SJSA1 (cell line): ENCODE data around the gene CYS1. TPM values are rescaled to one million over a fixed set of nuclear protein-coding genes. Genes with fewer than 3 reads are reported as not detected.

ENCODE experiments used
- DNase-seq, 2 experiments: peaks; one replicate each; pipeline ENCODE4 v3.0.0-alpha.2; 2015 to 2020; ENCODE audit warnings: low spot score in 2 of 2, low read depth in 1 of 2
- H3K27ac ChIP-seq: fragments of 250-450 bp; sonication (Bioruptor Pico); 2 replicates; pipeline ENCODE4 v1.5.1; 2020; ENCODE audit warnings: mild to moderate bottlenecking, moderate library complexity
- H3K27me3 ChIP-seq: fragments of 250-450 bp; sonication (Bioruptor Pico); replicated peaks from 2 replicates; pipeline ENCODE4 v1.5.1; 2020; ENCODE audit warnings: mild to moderate bottlenecking, moderate library complexity
- H3K36me3 ChIP-seq: fragments of 250-450 bp; sonication (Bioruptor Pico); 2 replicates; pipeline ENCODE4 v1.5.1; 2020; ENCODE audit warnings: mild to moderate bottlenecking
- H3K4me1 ChIP-seq: fragments of 250-450 bp; sonication (Bioruptor Pico); replicated peaks from 2 replicates; pipeline ENCODE4 v1.6.1; 2021; ENCODE audit warnings: mild to moderate bottlenecking
- H3K4me3 ChIP-seq: fragments of 250-450 bp; sonication (Bioruptor Pico); 2 replicates; pipeline ENCODE4 v1.5.1; 2020; ENCODE audit warnings: mild to moderate bottlenecking
- H3K9me3 ChIP-seq: fragments of 250-450 bp; sonication (Bioruptor Pico); replicated peaks from 2 replicates; pipeline ENCODE4 v1.5.1; 2020; ENCODE audit warnings: mild to moderate bottlenecking
- total RNA-seq: library from RNA; depleted of rRNA; stranded (reverse); fragments of >200 nt; shearing (Covaris generic); gene quantifications from 2 replicates; pipeline ENCODE4 v1.2.3, GENCODE V29; 2014

Gene CYS1
- total RNA-seq, 1 experiment from 2014 or later: 21.3 TPM

GRCh38 chr2:10085668-10086059 lies 5.5 kb upstream of the CYS1 start:
- H3K36me3 ChIP-seq: no peaks in the 10 kb centered on the region
- 0 out of 2 replicates have a peak, but pooled peaks cover 9% of the 10 kb centered on the region for H3K27me3 ChIP-seq

DNA sequence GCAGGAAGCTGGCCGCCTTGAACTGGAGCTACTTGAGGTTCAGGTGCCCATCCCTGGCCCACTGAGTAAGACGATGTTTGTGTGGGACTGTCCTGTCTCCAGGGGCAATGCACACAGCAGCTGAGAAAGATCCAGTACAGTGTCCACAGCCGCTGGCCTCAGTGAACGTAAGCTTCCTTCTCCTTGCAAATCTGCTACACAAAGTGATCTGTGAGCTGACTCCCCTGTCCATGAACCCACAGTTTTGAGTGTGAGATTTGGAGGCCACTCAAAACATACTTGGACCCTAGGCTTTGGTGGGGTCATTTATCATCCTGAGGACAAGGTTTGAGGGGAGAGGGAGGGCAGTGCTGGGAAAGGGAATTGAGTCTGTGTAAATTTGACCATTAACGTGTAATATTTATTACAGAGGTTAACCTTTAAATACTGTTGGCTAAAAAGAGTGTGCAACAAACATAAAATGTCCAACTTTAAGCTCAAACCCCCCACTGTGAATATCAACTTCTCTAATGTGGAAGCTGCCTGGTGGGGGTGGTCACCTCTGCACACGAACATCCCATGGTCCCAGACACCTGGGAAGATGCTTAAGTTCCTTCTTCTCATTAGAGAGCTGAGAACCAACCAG lies 4.9 kb upstream of the CYS1 start:
- Histone ChIP-seq H3K4me1 (peaks cover 15% of the 10 kb centered on the region), H3K4me3 (no peak overlapping the region), H3K9me3 (no peaks in the 10 kb centered on the region), H3K36me3 (no peaks in the 10 kb centered on the region), H3K27ac (no peak overlapping the region), H3K27me3 (0 out of 2 replicates have a peak, but pooled peaks cover 9% of the 10 kb centered on the region)
- DNase-seq: no peak

More at GRCh38 chr2:10085668-10086059, 5.5 kb upstream of the CYS1 start:
- Histone ChIP-seq H3K9me3 (no peaks in the 10 kb centered on the region), H3K4me1 (peaks cover 12% of the 10 kb centered on the region), H3K4me3 (no peak overlapping the region), H3K27ac (no peak overlapping the region)
- no peak for DNase-seq

DNA sequence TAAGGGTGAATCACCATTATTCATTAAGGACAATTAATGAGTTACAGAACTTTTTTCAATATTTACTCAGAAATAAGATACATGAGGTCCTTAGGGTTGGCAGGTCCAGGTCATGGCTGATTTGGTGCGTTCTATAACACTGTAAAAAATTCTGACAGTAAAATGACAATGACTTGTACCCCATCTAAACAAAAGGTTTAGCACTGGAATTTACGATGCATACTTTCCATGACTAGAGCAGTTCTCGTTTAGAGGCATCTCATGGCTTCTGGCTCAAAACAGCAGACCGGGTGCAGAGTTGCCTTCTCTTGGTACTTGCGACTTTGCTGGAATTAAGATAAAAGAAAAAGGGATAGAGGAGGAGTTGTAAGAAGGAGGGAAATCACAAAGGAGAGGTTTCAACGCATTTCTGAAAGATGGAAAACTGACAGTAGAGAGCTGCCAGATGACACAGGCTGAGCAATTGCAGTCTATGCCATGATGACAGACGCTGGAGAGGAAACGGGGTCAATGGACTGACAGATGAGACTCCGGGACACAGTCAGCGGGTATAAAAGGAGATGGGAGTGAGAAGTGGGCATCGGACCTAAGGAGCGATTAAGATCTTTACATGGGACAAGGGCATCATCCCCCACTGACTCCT lies 4.1 kb upstream of the CYS1 start:
- no peak for DNase-seq
- Histone ChIP-seq H3K9me3 (no peaks in the 10 kb centered on the region), H3K27me3 (0 out of 2 replicates have a peak, but pooled peaks cover 4% of the 10 kb centered on the region), H3K27ac (no peak overlapping the region), H3K4me3 (no peak overlapping the region), H3K36me3 (no peaks in the 10 kb centered on the region; the same call in 1 of the 2 replicates), H3K4me1 (peaks cover 20% of the 10 kb centered on the region)

DNA sequence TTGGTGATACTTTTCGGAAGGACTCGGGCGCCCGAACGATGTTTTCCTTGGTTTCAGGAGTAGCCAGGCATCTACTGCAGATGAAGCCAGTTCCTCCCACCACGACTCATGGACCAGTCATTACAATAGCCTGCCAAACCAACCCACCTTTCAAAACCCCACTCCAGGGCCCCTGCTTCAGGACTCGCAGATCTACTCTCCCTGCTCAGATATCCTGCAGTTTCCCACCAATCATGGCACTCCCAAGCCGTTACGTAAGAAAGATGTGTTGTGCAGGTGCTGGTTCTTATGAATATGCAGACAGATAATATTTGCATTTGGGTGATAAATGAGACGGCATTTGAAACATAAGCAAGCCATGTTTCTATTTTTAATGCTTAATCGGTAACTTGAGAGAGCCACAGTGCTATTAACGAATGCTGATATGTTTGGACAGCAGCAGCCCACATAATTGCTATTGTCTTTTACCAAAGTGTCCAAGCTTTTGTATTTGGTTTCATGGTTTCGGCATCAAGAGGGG lies 3.5 kb upstream of the CYS1 start:
- H3K4me3 ChIP-seq: no peak overlapping the region
- DNase-seq: no peak
- H3K4me1 ChIP-seq: peaks cover 26% of the 10 kb centered on the region
- no peaks in the 10 kb centered on the region; the same call in 1 of the 2 replicates for H3K36me3 ChIP-seq
- 0 out of 2 replicates have a peak, but pooled peaks cover 4% of the 10 kb centered on the region for H3K27me3 ChIP-seq
- H3K27ac ChIP-seq: no peak overlapping the region
- no peaks in the 10 kb centered on the region for H3K9me3 ChIP-seq

- Histone ChIP-seq H3K4me3 (no peak overlapping the region), H3K36me3 (peaks cover 3% of the 10 kb centered on the region; the same call in 1 of the 2 replicates), H3K27me3 (0 out of 2 replicates have a peak, but pooled peaks cover 4% of the 10 kb centered on the region), H3K4me1 (peaks cover 32% of the 10 kb centered on the region), H3K9me3 (no peaks in the 10 kb centered on the region), H3K27ac (no peak overlapping the region)
- no peak for DNase-seq
Observed at GRCh38 chr2:10083046-10083445, 2.8 kb upstream of the CYS1 start.

GRCh38 chr2:10080536-10081304 lies 509 bp upstream of the CYS1 start:
- peak in 1 of 2 experiments; percentile 54 for DNase-seq
- peak overlapping the region; percentile 86 for H3K4me3 ChIP-seq
- H3K36me3 ChIP-seq: peaks cover 3% of the 10 kb centered on the region; the same call in 1 of the 2 replicates
- H3K9me3 ChIP-seq: no peaks in the 10 kb centered on the region
- H3K4me1 ChIP-seq: peaks cover 32% of the 10 kb centered on the region
- 0 out of 2 replicates have a peak, but pooled peaks cover 4% of the 10 kb centered on the region for H3K27me3 ChIP-seq
- H3K27ac ChIP-seq: peak overlapping the region; percentile 71

- Histone ChIP-seq H3K4me3 (peak overlapping the region; percentile 86), H3K9me3 (no peaks in the 10 kb centered on the region), H3K4me1 (peaks cover 31% of the 10 kb centered on the region), H3K27me3 (0 out of 2 replicates have a peak, but pooled peaks cover 2% of the 10 kb centered on the region), H3K27ac (peak overlapping the region; percentile 59), H3K36me3 (peaks cover 3% of the 10 kb centered on the region; the same call in 1 of the 2 replicates)
- DNase-seq: peak in 1 of 2 experiments; percentile 73
Observed at GRCh38 chr2:10079266-10079869, 843 bp downstream of the CYS1 start.

DNA sequence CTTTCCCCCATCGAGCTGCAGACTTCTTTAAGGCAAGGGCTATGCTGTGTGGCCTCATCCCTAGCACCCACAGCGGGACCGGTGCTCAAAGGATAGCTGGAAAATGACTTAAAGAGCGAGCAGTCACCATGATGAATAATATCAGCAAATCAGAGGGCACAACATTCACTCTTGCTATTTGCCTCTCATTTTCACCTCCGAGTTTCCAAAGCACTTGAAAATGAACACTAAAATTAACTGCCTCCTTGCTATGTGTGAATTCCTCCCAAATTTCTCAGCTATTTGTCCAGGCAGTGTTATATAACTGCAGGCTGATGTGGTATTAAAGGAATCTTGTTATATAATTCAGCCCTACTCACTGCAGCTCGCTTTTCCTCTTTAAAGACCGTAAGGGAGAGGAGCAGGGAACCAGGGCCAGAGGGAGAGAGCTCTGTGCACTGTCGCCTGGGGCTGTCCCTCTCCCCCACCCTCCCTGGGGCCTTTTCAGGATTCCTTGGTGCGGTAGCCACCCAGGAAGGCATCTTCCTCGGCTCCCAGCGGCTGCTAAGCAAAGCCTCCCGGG lies 1.4 kb downstream of the CYS1 start:
- no peaks in the 10 kb centered on the region for H3K9me3 ChIP-seq
- H3K27me3 ChIP-seq: no peaks in the 10 kb centered on the region
- peak overlapping the region; percentile 86 for H3K4me3 ChIP-seq
- H3K36me3 ChIP-seq: peaks cover 3% of the 10 kb centered on the region; the same call in 1 of the 2 replicates
- H3K27ac ChIP-seq: peak overlapping the region; percentile 59
- peak in 1 of 2 experiments; percentile 71 for DNase-seq
- H3K4me1 ChIP-seq: peaks cover 28% of the 10 kb centered on the region

GRCh38 chr2:10078001-10078400 lies 2.2 kb downstream of the CYS1 start:
- Histone ChIP-seq H3K9me3 (no peaks in the 10 kb centered on the region), H3K27ac (no peak overlapping the region), H3K4me3 (no peak overlapping the region), H3K36me3 (peaks cover 3% of the 10 kb centered on the region; the same call in 1 of the 2 replicates), H3K27me3 (no peaks in the 10 kb centered on the region), H3K4me1 (peaks cover 28% of the 10 kb centered on the region)
- DNase-seq: no peak

DNA sequence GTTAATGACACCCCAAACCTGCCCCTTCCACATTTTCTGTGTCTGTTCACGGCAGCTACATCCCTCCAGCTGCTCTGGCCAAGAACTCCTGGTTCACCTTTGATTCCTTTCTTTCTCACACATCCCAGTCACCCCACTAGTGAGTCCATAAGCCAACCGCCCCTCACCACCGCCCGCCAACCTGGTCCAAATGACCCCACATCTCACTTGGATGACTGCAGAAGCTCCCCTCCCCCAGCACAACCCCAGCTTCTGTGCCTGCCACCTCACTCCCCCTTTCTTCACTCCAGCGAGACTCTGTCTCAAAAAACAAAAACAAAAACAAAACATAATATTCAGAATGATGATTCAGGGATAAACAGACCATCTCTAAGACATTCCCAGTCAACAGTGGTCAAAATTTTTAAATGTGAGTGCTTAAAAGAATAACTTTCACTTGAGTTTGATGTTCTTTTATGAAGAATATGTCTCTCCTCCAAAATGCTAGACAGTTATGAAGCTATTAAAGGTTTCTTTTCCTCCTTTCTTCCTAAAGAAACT lies 3.2 kb downstream of the CYS1 start:
- H3K4me1 ChIP-seq: peaks cover 33% of the 10 kb centered on the region
- peaks cover 3% of the 10 kb centered on the region; the same call in 1 of the 2 replicates for H3K36me3 ChIP-seq
- no peak overlapping the region for H3K4me3 ChIP-seq
- DNase-seq: no peak
- no peaks in the 10 kb centered on the region for H3K9me3 ChIP-seq
- no peaks in the 10 kb centered on the region for H3K27me3 ChIP-seq
- no peak overlapping the region for H3K27ac ChIP-seq

DNA sequence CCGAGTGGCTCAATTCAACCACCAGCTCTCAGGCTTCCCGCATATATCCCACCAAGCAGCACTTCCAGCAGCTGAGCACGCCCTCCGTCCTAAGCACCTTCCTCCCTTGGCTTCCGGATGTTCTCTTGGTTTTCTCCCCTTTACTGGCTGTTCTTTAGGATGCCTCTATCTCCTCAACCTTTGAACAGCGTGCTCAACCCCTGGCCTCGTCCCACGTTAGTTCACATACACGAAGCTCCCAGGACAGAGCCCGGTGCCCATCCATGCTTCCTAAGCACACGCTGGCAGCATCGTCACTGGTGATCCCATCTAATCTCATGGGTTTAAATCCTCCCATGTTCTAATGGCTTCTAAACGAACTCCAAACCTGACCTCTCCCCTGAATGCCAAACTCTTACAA lies 3.7 kb downstream of the CYS1 start:
- Histone ChIP-seq H3K4me3 (no peak overlapping the region), H3K27ac (no peak overlapping the region), H3K36me3 (peaks cover 3% of the 10 kb centered on the region; the same call in 1 of the 2 replicates), H3K27me3 (no peaks in the 10 kb centered on the region), H3K4me1 (peaks cover 33% of the 10 kb centered on the region), H3K9me3 (no peaks in the 10 kb centered on the region)
- no peak for DNase-seq

- Histone ChIP-seq H3K4me1 (peaks cover 27% of the 10 kb centered on the region), H3K27me3 (no peaks in the 10 kb centered on the region), H3K9me3 (no peaks in the 10 kb centered on the region), H3K36me3 (peaks cover 3% of the 10 kb centered on the region; the same call in 1 of the 2 replicates), H3K4me3 (no peak overlapping the region), H3K27ac (no peak overlapping the region)
- DNase-seq: no peak
Observed at GRCh38 chr2:10075571-10076209, 4.5 kb downstream of the CYS1 start.
